ENCODE measurements around the gene MAN2A1.

DNA sequence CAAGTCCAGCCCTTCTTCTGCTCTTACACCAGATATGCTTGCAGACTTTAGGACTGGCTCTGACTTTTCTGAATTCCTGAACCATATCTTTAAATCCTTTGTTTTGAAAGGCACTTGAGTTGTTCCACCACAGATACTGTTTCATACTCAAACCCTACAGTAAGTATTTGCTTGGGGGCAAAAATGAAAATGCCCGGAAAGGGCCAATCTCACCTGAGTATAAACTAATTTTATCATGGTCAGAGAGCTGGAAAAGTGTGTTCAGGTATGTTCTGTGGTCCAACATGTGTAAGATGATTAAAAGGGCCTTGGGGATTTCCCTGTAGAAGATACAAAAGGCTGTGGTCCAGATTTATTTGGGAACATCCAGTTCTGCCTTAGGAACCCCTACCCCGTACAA is 225.2 kb downstream of the MAN2A1 start:
- TF ChIP-seq, protein P1, sequence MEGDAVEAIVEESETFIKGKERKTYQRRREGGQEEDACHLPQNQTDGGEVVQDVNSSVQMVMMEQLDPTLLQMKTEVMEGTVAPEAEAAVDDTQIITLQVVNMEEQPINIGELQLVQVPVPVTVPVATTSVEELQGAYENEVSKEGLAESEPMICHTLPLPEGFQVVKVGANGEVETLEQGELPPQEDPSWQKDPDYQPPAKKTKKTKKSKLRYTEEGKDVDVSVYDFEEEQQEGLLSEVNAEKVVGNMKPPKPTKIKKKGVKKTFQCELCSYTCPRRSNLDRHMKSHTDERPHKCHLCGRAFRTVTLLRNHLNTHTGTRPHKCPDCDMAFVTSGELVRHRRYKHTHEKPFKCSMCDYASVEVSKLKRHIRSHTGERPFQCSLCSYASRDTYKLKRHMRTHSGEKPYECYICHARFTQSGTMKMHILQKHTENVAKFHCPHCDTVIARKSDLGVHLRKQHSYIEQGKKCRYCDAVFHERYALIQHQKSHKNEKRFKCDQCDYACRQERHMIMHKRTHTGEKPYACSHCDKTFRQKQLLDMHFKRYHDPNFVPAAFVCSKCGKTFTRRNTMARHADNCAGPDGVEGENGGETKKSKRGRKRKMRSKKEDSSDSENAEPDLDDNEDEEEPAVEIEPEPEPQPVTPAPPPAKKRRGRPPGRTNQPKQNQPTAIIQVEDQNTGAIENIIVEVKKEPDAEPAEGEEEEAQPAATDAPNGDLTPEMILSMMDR (IDR thresholded peaks at IDR 0.05 in 8 of 11, conservative IDR thresholded peaks at IDR 0.05 in 3 of 11): no peak
- TF ChIP-seq POLR2A (IDR thresholded peaks at IDR 0.05) (no peak), POLR2AphosphoS5 (IDR thresholded peaks at IDR 0.05) (no peak)

Measured in spleen (tissue), 7 donors.